ENCODE measurements around the gene OPTN. TPM values are rescaled to one million over a fixed set of nuclear protein-coding genes. Genes with fewer than 3 reads are reported as not detected.
"Not testable (repeated sequence)": the region's sequence is repeated elsewhere in the genome, so short reads cannot be mapped to it uniquely, and the experiment has no call there.

The OPTN gene
- total RNA-seq, 1 donor from 2014 or later, result 53.4 TPM

GRCh38 chr10:13090289-13090688 is 9.7 kb upstream of the OPTN start:
- no peaks in the 10 kb centered on the region for H3K36me3 ChIP-seq
- H3K4me1 ChIP-seq, result no peaks in the 10 kb centered on the region
- ATAC-seq (no peak), DNase-seq (no peak)
- no peak for TF ChIP-seq CTCF (IDR thresholded peaks at IDR 0.05)
- H3K27me3 ChIP-seq (ENCODE audit: low read depth), result no peaks in the 10 kb centered on the region
- no peaks in the 10 kb centered on the region for H3K9me3 ChIP-seq
- no peak overlapping the region for H3K27ac ChIP-seq
- intact Hi-C loops (cut with DNase I), result no loop called here
- H3K4me3 ChIP-seq, result no peak overlapping the region

GRCh38 chr10:13091801-13092200 is 8.2 kb upstream of the OPTN start:
- no peak for ATAC-seq

GRCh38 chr10:13092291-13093102 is 7.5 kb upstream of the OPTN start:
- no peaks in the 10 kb centered on the region for H3K9me3 ChIP-seq
- H3K36me3 ChIP-seq, result no peaks in the 10 kb centered on the region
- no peak for TF ChIP-seq CTCF (IDR thresholded peaks at IDR 0.05)
- intact Hi-C loops (cut with DNase I), result no loop called here
- no peak overlapping the region for H3K27ac ChIP-seq
- ATAC-seq (no peak), DNase-seq (no peak)
- H3K4me1 ChIP-seq, result no peaks in the 10 kb centered on the region
- no peak overlapping the region for H3K4me3 ChIP-seq
- H3K27me3 ChIP-seq (ENCODE audit: low read depth), result no peaks in the 10 kb centered on the region

More at GRCh38 chr10:13091801-13092200, 8.2 kb upstream of the OPTN start:
- no peaks in the 10 kb centered on the region for H3K27me3 ChIP-seq (ENCODE audit: low read depth)
- no peak overlapping the region for H3K4me3 ChIP-seq
- no peaks in the 10 kb centered on the region for H3K36me3 ChIP-seq
- no peak for DNase-seq
- no peak overlapping the region for H3K27ac ChIP-seq
- TF ChIP-seq CTCF (IDR thresholded peaks at IDR 0.05), result no peak
- no peaks in the 10 kb centered on the region for H3K9me3 ChIP-seq
- no peaks in the 10 kb centered on the region for H3K4me1 ChIP-seq
- intact Hi-C loops (cut with DNase I), result no loop called here

GRCh38 chr10:13094082-13094481 is 5.9 kb upstream of the OPTN start:
- H3K9me3 ChIP-seq; H3K27ac ChIP-seq; H3K27me3 ChIP-seq (ENCODE audit: low read depth); DNase-seq; H3K4me1 ChIP-seq; H3K4me3 ChIP-seq; intact Hi-C loops (cut with DNase I); H3K36me3 ChIP-seq; ATAC-seq: not testable (repeated sequence)

GRCh38 chr10:13095094-13095493 is 4.9 kb upstream of the OPTN start:
- ATAC-seq (no peak), DNase-seq (no peak)
- H3K4me3 ChIP-seq, result no peak overlapping the region
- no peaks in the 10 kb centered on the region for H3K4me1 ChIP-seq
- no peak overlapping the region for H3K27ac ChIP-seq
- H3K27me3 ChIP-seq (ENCODE audit: low read depth), result no peaks in the 10 kb centered on the region
- H3K36me3 ChIP-seq, result no peaks in the 10 kb centered on the region
- intact Hi-C loops (cut with DNase I), result no loop called here
- TF ChIP-seq CTCF (IDR thresholded peaks at IDR 0.05), result no peak
- H3K9me3 ChIP-seq, result no peaks in the 10 kb centered on the region

GRCh38 chr10:13095929-13096328 is 4.0 kb upstream of the OPTN start:
- Histone ChIP-seq H3K4me3 (no peak overlapping the region), H3K36me3 (no peaks in the 10 kb centered on the region), H3K27ac (no peak overlapping the region), H3K9me3 (no peaks in the 10 kb centered on the region), H3K4me1 (peaks cover 6% of the 10 kb centered on the region), H3K27me3 (ENCODE audit: low read depth) (no peaks in the 10 kb centered on the region)
- ATAC-seq (no peak), DNase-seq (no peak)
- intact Hi-C loops (cut with DNase I), result no loop called here
- no peak for TF ChIP-seq CTCF (IDR thresholded peaks at IDR 0.05)
